SW 1271 (cell line): ENCODE data around the gene WDR45B.

ENCODE experiments used
- DNase-seq, 2 experiments: peaks; one replicate each; lab custom pipeline; 2025; lab: John Stamatoyannopoulos, UW

WDR45B gene

GRCh38 chr17:82629748-82630147, 18.5 kb downstream of the WDR45B start:
- no peak for DNase-seq

GRCh38 chr17:82627405-82627804, 20.8 kb downstream of the WDR45B start:
- no peak for DNase-seq

GRCh38 chr17:82623707-82624106, 24.5 kb downstream of the WDR45B start:
- DNase-seq: no peak

GRCh38 chr17:82619641-82620040, 28.6 kb downstream of the WDR45B start:
- no peak for DNase-seq

- DNase-seq: no peak
These were observed 29.0 kb downstream of the WDR45B start for GRCh38 chr17:82619211-82619610.

GRCh38 chr17:82616021-82616711, 32.1 kb downstream of the WDR45B start:
- DNase-seq: no peak

GRCh38 chr17:82615084-82616020, 32.9 kb downstream of the WDR45B start:
- no peak for DNase-seq

DNA sequence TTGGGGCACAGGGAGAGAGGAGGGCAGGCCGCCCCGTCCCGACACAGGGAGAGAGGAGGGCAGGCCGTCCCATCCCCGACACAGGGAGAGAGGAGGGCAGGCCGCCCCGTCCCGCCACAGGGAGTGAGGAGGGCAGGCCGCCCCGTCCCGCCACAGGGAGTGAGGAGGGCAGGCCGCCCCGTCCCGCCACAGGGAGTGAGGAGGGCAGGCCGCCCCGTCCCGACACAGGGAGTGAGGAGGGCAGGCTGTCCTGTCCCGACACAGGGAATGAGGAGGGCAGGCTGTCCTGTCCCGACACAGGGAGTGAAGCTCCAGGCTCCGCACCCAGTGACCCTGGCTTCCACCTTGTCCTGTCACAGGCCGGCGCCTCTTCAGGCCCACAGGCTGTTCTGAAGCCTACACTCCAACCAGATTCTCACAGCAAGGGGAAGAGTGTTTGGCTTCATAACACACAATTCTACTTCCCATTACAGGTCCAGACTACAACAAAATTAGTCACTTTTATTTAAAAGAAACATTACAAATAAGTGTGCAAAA, 34.1 kb downstream of the WDR45B start:
- no peak for DNase-seq

- no peak for DNase-seq
These were observed 34.8 kb downstream of the WDR45B start for GRCh38 chr17:82613283-82614094.

GRCh38 chr17:82611140-82612058, 36.8 kb downstream of the WDR45B start:
- DNase-seq: no peak

DNA sequence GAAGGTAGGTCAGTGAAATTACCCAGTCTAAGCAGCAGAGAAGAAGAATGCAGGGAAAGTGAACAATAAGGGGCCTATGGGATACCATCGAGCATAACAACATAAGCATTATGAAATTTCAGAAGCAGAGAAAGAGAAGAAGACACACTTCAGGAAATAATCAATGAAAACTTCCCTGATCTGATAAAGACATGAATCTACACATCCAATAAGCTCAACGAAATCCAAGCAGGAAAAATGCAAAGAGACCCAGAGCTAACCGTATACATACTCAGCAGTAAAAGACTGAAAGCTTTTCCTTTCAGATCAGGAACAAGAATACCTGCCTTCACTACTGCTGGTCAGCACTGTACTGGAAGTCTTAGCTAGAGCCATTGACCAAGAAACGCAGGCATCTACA, 38.6 kb downstream of the WDR45B start:
- DNase-seq: no peak

DNA sequence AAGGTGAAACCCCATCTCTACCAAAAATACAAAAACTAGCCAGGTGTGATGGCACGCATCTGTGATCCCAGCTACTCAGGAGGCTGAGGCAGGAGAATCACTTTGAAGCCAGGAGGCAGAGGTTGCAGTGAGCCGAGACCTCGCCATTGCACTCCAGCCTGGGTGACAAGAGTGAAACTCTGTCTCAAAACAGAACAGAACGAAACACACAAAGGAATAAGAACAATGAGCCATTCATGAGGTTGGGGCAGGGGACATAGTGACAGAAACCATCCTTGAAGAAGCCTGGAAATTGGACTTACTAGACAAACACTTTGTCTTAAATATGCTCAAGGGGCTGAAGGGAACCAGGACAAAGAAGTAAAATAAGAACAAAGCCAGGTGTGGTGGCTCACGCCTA, 39.4 kb downstream of the WDR45B start:
- no peak for DNase-seq

GRCh38 chr17:82605939-82606600, 42.2 kb downstream of the WDR45B start:
- DNase-seq: no peak

DNA sequence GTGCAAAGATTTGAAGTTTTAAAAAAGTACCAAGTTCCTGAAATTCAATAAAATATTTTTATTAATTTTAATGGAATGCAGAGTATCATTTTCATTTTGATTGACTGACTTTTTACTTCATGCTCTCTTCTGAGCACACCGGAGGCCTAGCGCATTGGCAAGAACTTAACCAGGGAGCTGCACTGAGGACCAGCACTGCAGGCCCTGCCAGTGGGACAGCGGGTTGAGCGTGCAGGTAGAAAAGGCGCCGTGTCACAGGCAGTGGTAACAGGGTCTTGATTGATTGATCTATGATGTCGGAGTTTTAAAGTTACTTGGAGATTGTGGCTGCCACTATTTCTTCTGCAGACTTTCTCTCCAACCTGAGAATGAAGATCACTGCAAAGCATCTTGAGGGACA, 43.7 kb downstream of the WDR45B start:
- DNase-seq: no peak

DNA sequence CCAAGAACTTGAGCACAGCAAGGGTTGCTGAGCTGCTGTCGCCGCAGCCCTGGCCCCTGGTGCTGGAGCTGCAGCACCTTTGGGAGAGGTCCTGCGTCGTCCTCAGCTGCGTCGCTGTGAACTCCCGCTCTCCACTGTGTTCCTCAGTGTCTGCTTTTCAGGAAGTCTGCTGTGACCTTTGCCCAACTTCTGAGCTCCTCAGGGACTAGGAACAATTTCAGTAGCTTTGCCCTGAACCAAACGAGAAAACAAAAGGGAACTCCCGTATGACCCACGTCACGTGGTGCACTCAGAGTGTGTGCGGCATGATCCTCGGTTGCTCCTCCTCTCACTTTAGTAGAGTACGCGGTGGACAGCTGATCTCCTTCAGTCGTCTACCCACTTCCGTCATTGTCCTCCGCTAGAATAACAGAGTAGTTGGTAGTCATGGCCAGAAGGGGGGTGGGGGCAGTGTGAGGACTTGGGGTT, 44.2 kb downstream of the WDR45B start:
- DNase-seq: no peak

DNA sequence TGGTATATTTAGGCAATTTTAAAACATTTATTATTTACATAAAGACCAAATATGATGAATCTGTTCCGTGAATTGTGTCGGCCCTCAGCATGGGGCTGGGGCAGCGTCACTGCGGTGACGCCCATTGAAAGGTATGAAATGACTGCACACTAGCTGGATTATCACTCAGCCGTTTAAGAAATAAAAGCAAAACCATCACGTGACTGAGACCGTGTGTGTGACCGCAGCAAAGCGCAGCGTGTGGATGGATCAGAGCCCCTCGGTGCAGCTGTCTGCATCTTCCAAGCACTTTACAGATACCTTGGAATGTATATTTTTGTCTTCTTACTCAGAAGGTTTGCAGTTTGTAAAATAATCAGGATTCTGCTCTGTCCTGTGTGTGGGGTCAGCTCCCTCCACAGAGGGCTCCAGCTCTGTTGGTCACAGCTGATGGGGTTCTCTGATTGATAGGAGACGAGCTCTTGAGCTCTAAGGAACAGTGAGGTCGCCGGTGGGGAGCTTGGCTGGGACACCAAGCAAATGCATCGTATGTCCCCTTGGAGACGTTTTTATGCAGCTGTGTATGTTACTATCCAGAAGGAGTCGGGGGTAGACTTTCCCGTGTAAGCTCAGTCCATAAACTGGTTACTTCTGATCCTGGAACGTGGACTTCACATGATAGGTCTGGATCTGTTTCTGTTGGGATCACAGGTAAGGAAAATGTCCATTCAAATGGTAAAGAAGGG, 45.1 kb downstream of the WDR45B start:
- DNase-seq: no peak

DNA sequence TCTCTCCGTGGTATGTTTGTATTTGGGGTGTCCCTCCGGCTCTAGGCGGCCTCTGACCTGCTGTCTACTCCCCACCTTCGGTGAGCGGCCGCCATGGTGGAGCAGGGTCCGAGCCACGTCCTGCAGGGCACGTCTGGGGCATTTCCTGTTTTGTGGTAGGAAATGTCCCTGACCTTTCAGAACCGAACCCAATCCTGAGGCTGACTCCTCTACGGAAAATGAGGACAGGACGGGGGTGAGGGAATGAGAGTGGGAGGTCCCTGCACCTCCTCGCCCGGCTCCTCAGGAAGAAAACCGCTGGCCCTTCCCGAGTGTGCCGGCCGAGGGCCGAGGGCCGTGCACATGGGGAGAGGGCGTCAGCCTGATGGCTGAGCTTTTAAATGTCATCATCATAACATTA, 45.8 kb downstream of the WDR45B start:
- no peak for DNase-seq

DNA sequence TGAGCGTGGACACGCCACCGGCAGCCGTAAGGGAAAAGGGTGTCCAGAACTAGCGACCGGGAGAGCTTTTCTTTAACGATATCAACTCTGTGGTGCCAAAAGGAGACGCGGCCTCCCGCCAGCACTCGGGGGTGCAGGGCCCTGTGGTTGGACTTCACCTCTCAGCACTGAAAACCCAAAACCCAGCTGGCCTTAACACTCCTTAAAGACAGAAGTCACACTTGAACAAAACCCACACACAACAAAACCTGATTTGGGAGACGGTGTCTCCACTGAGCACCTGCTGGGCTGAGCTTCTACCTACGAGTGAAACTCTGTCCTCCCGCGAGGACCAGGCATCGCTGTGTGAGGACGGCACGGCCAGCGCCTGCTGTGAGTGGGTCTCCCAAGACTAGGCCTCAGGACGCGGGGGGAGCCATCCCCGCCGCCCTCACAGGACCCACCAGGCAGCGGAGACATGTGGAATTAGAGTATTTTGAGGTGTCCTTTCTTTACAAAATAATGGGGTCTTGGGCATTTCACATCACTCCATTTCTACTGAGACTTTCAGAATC, 46.7 kb downstream of the WDR45B start:
- no peak for DNase-seq

- no peak for DNase-seq
These were observed 47.4 kb downstream of the WDR45B start for GRCh38 chr17:82600731-82601446.
